Liver (tissue), 9 donors: ENCODE data around the gene CD6. TPM values are rescaled to one million over a fixed set of nuclear protein-coding genes. Genes with fewer than 3 reads are reported as not detected.

Experiments used
- DNase-seq: peaks from one replicate; pipeline ENCODE4 v3.0.0-alpha.2; 2017; ENCODE audit warnings: low spot score
- H3K27ac ChIP-seq, 2 donors: one replicate each; pipeline ENCODE4 v1.7.0; 2013; ENCODE audit warnings: inconsistent platforms in 2 of 2, low read length in 2 of 2, control low read depth in 1 of 2, low read depth in 1 of 2, mild to moderate bottlenecking in 1 of 2
- H3K27me3 ChIP-seq, 4 donors: one replicate each; pipeline versions ENCODE4 v1.6.1 to v1.7.0; 2013; ENCODE audit warnings: low read length in 3 of 4, inconsistent platforms in 1 of 4, mild to moderate bottlenecking in 1 of 4, moderate library complexity in 1 of 4; ENCODE audit not compliant: control insufficient read depth in 4 of 4, insufficient read depth in 4 of 4
- H3K36me3 ChIP-seq, 4 donors: one replicate each; pipeline versions ENCODE4 v1.6.1 to v1.7.0; 2013; ENCODE audit warnings: low read length in 3 of 4, mild to moderate bottlenecking in 3 of 4, low read depth in 1 of 4, moderate library complexity in 1 of 4; ENCODE audit not compliant: control insufficient read depth in 4 of 4, insufficient read depth in 3 of 4
- H3K4me1 ChIP-seq, 4 donors: one replicate each; pipeline versions ENCODE4 v1.6.1 to v1.7.0; 2013; ENCODE audit warnings: low read length in 3 of 4, mild to moderate bottlenecking in 3 of 4, moderate library complexity in 1 of 4; ENCODE audit not compliant: control insufficient read depth in 4 of 4, insufficient read depth in 4 of 4
- H3K4me3 ChIP-seq, 3 donors: one replicate each; pipeline versions ENCODE4 v1.6.1 to v1.7.0; 2013; ENCODE audit warnings: low read length in 3 of 3, control low read depth in 1 of 3, low read depth in 1 of 3, mild to moderate bottlenecking in 1 of 3
- H3K9ac ChIP-seq, 2 donors: one replicate each; pipeline ENCODE4 v1.7.0; 2013; ENCODE audit warnings: low read length in 2 of 2, mild to moderate bottlenecking in 2 of 2, moderate library complexity in 2 of 2, control low read depth in 1 of 2, low read depth in 1 of 2
- H3K9me3 ChIP-seq, 4 donors: one replicate each; pipeline versions ENCODE4 v1.6.1 to v1.7.0; 2013; ENCODE audit warnings: low read length in 3 of 4; ENCODE audit not compliant: control insufficient read depth in 4 of 4
- CTCF ChIP-seq: fragments of 150-350 bp; IDR thresholded peaks from 2 replicates; pipeline ENCODE4 v1.5.1; 2017; ENCODE audit warnings: improper control_type of control experiment, low read depth, low read length; ENCODE audit not compliant: missing input control
- EGR1 ChIP-seq, 2 donors: IDR thresholded peaks; 2 replicates each; pipeline ENCODE4 v1.6.1; 2016 to 2018; ENCODE audit warnings: antibody characterized with exemption in 2 of 2, low read depth in 2 of 2
- FOXA1 ChIP-seq: IDR thresholded peaks from 2 replicates; pipeline ENCODE4 v1.6.1; 2016; ENCODE audit warnings: antibody characterized with exemption
- FOXA2 ChIP-seq: IDR thresholded peaks from 2 replicates; pipeline ENCODE4 v1.6.1; 2016; ENCODE audit warnings: antibody characterized with exemption
- GABPA ChIP-seq, 2 donors: IDR thresholded peaks in 1 of 2; conservative IDR thresholded peaks in 1 of 2; 2 replicates each; pipeline ENCODE4 v1.6.1; 2016; ENCODE audit warnings: antibody characterized with exemption in 2 of 2, mild to moderate bottlenecking in 1 of 2, moderate library complexity in 1 of 2
- HNF4A ChIP-seq, 2 donors: conservative IDR thresholded peaks; 2 replicates each; pipeline ENCODE4 v1.6.1; 2016; ENCODE audit warnings: antibody characterized with exemption in 2 of 2, mild to moderate bottlenecking in 2 of 2
- HNF4G ChIP-seq: IDR thresholded peaks from 2 replicates; pipeline ENCODE4 v1.6.1; 2016; ENCODE audit warnings: antibody characterized with exemption
- NR2F2 ChIP-seq: IDR thresholded peaks from 2 replicates; pipeline ENCODE4 v1.6.1; 2016; ENCODE audit warnings: antibody characterized with exemption
- RAD21 ChIP-seq, 2 donors: IDR thresholded peaks; 2 replicates each; pipeline ENCODE4 v1.6.1; 2016; ENCODE audit warnings: antibody characterized with exemption in 2 of 2, mild to moderate bottlenecking in 2 of 2
- YY1 ChIP-seq: IDR thresholded peaks from 2 replicates; pipeline ENCODE4 v1.6.1; 2016; ENCODE audit warnings: antibody characterized with exemption, mild to moderate bottlenecking
- ZBTB33 ChIP-seq: IDR thresholded peaks from 2 replicates; pipeline ENCODE4 v1.6.1; 2016; ENCODE audit warnings: antibody characterized with exemption
- WGBS: extraction: QIAGEN DNeasy Blood & Tissue Kit; methylation state at CpG from one replicate; pipeline ENCODE4 v1.1.7; 2013; 5-methylcytosine and 5-hydroxymethylcytosine counted together
- polyA plus RNA-seq, 2 donors: library from polyadenylated mRNA; stranded (reverse) in 1 of 2; unstranded in 1 of 2; fragments of 200-250 nt in 1 of 2; fragments of >200 nt in 1 of 2; fragmentation: Nextera tagmentation in 1 of 2; extraction: Ambion mirVana in 1 of 2; gene quantifications; one replicate each; pipeline versions ENCODE4 v1.2.1 to v1.2.3, GENCODE V29; 2013 to 2015
- total RNA-seq, 2 donors: library from RNA; depleted of rRNA; stranded (reverse); fragments of >200 nt; gene quantifications; one replicate each; pipeline ENCODE4 v1.2.3, GENCODE V29; 2014
- TF ChIP-seq, protein P1 (sequence below): IDR thresholded peaks from 2 replicates; pipeline ENCODE4 v1.6.1; 2016; ENCODE audit warnings: antibody characterized with exemption, mild to moderate bottlenecking
- donor health status: healthy.
- donor health status: healthy.
- donor health status: healthy.
- donor health status: healthy.
- donor health status: healthy.

Gene CD6
- total and polyA plus RNA-seq, 4 donors = 0.31 to 0.59 (median 0.45) TPM

DNA sequence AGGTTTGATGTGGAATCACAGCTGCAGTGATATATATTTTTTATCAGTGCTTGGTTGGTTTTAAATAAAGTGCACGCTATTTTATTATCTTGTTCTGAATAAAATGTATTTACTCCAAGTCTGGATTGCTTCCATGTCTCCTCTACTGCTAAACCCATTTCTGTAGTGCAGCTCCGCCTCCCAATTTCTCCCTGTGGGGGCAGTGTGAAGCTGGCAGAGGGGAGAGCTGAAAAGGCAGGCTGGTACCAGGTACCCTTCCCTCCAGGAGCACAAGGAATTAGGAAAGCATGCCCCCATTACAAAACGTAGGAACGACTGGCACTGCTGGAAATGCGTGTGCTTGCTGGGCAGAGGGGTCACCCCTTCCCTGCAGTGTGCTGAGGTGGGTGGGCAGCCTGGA is 48.2 kb upstream of the CD6 start:
- DNase-seq = no peak
- H3K9ac ChIP-seq = no peak overlapping the region
- peaks cover 8 to 32% (median 18%) of the 10 kb centered on the region in 4 donors for H3K36me3 ChIP-seq
- peaks cover 5 to 13% (median 5%) of the 10 kb centered on the region in 4 donors for H3K4me1 ChIP-seq
- no peak overlapping the region for H3K4me3 ChIP-seq
- peaks cover 0 to 6% (median 0%) of the 10 kb centered on the region in 4 donors for H3K27me3 ChIP-seq
- H3K27ac ChIP-seq = no peak overlapping the region
- 84% methylated on average over 5 of the region's 5 CpGs for WGBS
- no peaks in the 10 kb centered on the region for H3K9me3 ChIP-seq
- TF ChIP-seq ZBTB33 = no peak
- TF ChIP-seq FOXA1 = no peak
- TF ChIP-seq HNF4G = no peak

DNA sequence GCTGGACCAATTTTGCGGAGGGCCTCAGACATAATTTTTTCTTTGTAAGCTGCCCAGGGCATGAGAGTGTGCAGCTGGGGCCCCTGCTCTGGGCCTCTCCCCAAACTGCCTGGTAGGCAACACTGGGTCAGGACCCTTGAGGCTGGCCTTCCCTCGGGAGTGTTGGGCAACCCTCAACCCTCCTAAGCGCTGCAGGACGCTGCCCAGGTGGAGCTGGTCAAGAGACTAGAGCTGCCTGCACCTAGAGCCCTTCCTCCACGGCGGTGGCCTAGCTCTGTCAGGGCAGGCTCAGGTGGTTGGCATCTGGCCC is 47.7 kb upstream of the CD6 start:
- Histone ChIP-seq H3K4me1 (peaks cover 5 to 13% (median 5%) of the 10 kb centered on the region in 4 donors), H3K9ac (no peak overlapping the region), H3K27me3 (peaks cover 0 to 6% (median 0%) of the 10 kb centered on the region in 4 donors), H3K36me3 (peaks cover 8 to 32% (median 18%) of the 10 kb centered on the region in 4 donors), H3K4me3 (peak overlapping the region in 1 of 3 donors; percentile 67), H3K27ac (no peak overlapping the region), H3K9me3 (no peaks in the 10 kb centered on the region)
- no peak for DNase-seq
- 68% methylated on average over 6 of the region's 6 CpGs for WGBS
- no peak for TF ChIP-seq EGR1 (IDR thresholded peaks at IDR 0.05; ENCODE audit: low read depth in 2 of 2)
- TF ChIP-seq YY1 = no peak
- TF ChIP-seq RAD21 (IDR thresholded peaks at IDR 0.05) = no peak
- no peak for TF ChIP-seq CTCF
- no peak for TF ChIP-seq GABPA (IDR thresholded peaks at IDR 0.05 in 1 of 2, conservative IDR thresholded peaks at IDR 0.05 in 1 of 2)
- no peak for TF ChIP-seq HNF4A (conservative IDR thresholded peaks at IDR 0.05)
- TF ChIP-seq, protein P1, sequence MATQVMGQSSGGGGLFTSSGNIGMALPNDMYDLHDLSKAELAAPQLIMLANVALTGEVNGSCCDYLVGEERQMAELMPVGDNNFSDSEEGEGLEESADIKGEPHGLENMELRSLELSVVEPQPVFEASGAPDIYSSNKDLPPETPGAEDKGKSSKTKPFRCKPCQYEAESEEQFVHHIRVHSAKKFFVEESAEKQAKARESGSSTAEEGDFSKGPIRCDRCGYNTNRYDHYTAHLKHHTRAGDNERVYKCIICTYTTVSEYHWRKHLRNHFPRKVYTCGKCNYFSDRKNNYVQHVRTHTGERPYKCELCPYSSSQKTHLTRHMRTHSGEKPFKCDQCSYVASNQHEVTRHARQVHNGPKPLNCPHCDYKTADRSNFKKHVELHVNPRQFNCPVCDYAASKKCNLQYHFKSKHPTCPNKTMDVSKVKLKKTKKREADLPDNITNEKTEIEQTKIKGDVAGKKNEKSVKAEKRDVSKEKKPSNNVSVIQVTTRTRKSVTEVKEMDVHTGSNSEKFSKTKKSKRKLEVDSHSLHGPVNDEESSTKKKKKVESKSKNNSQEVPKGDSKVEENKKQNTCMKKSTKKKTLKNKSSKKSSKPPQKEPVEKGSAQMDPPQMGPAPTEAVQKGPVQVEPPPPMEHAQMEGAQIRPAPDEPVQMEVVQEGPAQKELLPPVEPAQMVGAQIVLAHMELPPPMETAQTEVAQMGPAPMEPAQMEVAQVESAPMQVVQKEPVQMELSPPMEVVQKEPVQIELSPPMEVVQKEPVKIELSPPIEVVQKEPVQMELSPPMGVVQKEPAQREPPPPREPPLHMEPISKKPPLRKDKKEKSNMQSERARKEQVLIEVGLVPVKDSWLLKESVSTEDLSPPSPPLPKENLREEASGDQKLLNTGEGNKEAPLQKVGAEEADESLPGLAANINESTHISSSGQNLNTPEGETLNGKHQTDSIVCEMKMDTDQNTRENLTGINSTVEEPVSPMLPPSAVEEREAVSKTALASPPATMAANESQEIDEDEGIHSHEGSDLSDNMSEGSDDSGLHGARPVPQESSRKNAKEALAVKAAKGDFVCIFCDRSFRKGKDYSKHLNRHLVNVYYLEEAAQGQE = no peak
- TF ChIP-seq FOXA2 = no peak
- no peak for TF ChIP-seq NR2F2
